ENCODE measurements around the gene TBCK.

DNA sequence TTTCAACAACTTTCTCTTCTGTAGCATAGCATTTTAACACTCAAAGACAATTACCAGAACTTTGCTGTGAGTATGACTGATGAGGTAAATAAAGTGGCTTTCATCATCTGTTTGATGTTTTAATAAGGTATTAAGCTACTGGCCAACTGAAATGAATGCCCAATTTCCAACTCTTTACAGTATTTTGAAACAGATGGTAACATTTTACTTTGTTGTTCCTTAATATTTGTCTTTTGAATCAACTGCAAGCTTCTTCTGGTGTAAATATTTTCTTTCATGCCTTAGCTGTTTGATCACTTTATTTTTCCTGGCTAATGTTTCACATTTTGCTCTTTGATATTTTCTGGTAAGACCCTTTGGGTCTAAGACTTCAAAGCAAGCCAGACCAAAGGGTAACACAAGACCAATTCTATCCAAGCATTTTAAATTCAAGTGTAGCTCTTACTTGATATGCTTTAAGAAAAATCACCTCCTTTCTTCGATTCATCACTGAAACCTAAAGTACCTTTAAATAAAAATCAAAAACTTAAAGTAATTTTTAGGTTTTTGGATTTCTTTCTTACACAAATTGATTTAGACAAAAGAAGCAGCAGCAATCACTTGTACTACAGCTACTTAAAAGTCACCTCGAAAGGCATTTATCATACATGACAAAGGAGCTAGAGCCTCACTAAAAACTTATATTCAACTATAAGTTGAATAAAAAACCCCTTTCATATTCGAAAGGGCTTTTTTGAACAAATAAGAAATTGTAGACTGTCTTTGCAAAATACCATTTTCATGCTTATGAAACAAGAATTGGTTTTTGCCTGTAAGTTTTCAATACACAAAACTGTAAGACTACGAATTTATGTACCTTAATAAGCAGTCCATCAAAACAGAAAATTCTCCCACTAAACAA lies 57.6 kb downstream of the TBCK start:
- TF ChIP-seq POLR2A (IDR thresholded peaks at IDR 0.05), result no peak
- TF ChIP-seq, protein P1, sequence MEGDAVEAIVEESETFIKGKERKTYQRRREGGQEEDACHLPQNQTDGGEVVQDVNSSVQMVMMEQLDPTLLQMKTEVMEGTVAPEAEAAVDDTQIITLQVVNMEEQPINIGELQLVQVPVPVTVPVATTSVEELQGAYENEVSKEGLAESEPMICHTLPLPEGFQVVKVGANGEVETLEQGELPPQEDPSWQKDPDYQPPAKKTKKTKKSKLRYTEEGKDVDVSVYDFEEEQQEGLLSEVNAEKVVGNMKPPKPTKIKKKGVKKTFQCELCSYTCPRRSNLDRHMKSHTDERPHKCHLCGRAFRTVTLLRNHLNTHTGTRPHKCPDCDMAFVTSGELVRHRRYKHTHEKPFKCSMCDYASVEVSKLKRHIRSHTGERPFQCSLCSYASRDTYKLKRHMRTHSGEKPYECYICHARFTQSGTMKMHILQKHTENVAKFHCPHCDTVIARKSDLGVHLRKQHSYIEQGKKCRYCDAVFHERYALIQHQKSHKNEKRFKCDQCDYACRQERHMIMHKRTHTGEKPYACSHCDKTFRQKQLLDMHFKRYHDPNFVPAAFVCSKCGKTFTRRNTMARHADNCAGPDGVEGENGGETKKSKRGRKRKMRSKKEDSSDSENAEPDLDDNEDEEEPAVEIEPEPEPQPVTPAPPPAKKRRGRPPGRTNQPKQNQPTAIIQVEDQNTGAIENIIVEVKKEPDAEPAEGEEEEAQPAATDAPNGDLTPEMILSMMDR (IDR thresholded peaks at IDR 0.05), result no peak
